HFFc6 (cell line): Measurements from ENCODE around the gene ANKRD16. TPM values are rescaled to one million over a fixed set of nuclear protein-coding genes. Genes with fewer than 3 reads are reported as not detected.

Experiments used
- DNase-seq: peaks from one replicate; pipeline ENCODE4 v3.0.0-alpha.2; 2018
- H3K27ac Mint-ChIP-seq: 2 replicates; pipeline ENCODE4 v1.8.0; 2020; ENCODE audit warnings: mild to moderate bottlenecking, mixed read lengths
- H3K27me3 Mint-ChIP-seq: 2 replicates; pipeline ENCODE4 v1.8.0; 2021; ENCODE audit warnings: mild to moderate bottlenecking, moderate library complexity, mixed read lengths; ENCODE audit not compliant: insufficient read depth
- H3K36me3 Mint-ChIP-seq: 2 replicates; pipeline ENCODE4 v1.8.0; 2021; ENCODE audit warnings: low read depth, mixed read lengths
- H3K4me1 Mint-ChIP-seq: 2 replicates; pipeline ENCODE4 v1.8.0; 2020; ENCODE audit warnings: low read depth, mixed read lengths
- H3K4me3 Mint-ChIP-seq: 2 replicates; pipeline ENCODE4 v1.8.0; 2020; ENCODE audit warnings: mild to moderate bottlenecking, moderate library complexity, mixed read lengths
- H3K9me3 Mint-ChIP-seq: 2 replicates; pipeline ENCODE4 v1.8.0; 2020; ENCODE audit warnings: mild to moderate bottlenecking, mixed read lengths
- CTCF ChIP-seq: fragments of 200-600 bp; sonication (generic); IDR thresholded peaks from 2 replicates; pipeline ENCODE4 v1.5.0; 2021; ENCODE audit warnings: antibody characterized with exemption, mild to moderate bottlenecking
- total RNA-seq, 6 experiments: library from RNA; stranded (reverse); fragmentation: NEBNext Ultra II Directional; extraction: Animal tissue kit (Norgen Biotek cat#: 25700); gene quantifications; 2 replicates in 1 of 6; 3 replicates in 5 of 6; pipeline ENCODE4 v1.2.3, GENCODE V29; 2021

The ANKRD16 gene
- total RNA-seq, 6 experiments from 2014 or later = 4.7 to 6.7 (median 5.5) TPM

GRCh38 chr10:5813091-5813340 is 76.7 kb downstream of the ANKRD16 start:
- no peaks in the 10 kb centered on the region; the same call in 1 of the 2 replicates for H3K27me3 Mint-ChIP-seq
- H3K4me3 Mint-ChIP-seq = peak overlapping the region; percentile 92
- peaks cover 23% of the 10 kb centered on the region for H3K36me3 Mint-ChIP-seq
- peak overlapping the region; percentile 93 for H3K27ac Mint-ChIP-seq
- DNase-seq = no peak
- H3K9me3 Mint-ChIP-seq = no peaks in the 10 kb centered on the region
- H3K4me1 Mint-ChIP-seq = peaks cover 40% of the 10 kb centered on the region
- TF ChIP-seq CTCF = no peak

GRCh38 chr10:5812283-5813090 is 77.2 kb downstream of the ANKRD16 start:
- peak overlapping the region; percentile 92 for H3K4me3 Mint-ChIP-seq
- H3K27ac Mint-ChIP-seq = peak overlapping the region; percentile 69
- no peak; the same call in 1 of the 2 replicates for TF ChIP-seq CTCF
- no peaks in the 10 kb centered on the region for H3K9me3 Mint-ChIP-seq
- H3K27me3 Mint-ChIP-seq = no peaks in the 10 kb centered on the region; the same call in 1 of the 2 replicates
- DNase-seq = no peak
- H3K4me1 Mint-ChIP-seq = peaks cover 43% of the 10 kb centered on the region
- H3K36me3 Mint-ChIP-seq = peaks cover 23% of the 10 kb centered on the region

Other genes starting within 250 kb of the ANKRD16 start
- 10 to 100 TPM in 1 of 6 experiments, 1 to 10 TPM in 5; 7.8 to 10.1 (median 9.1) TPM for gene ASB13, start 223.3 kb downstream of the ANKRD16 start, total RNA-seq
- gene TASOR2, start 205.1 kb downstream of the ANKRD16 start, total RNA-seq = 10 to 100 TPM; 59.9 to 72.2 (median 62.1) TPM
- gene GDI2, start 76.5 kb downstream of the ANKRD16 start, total RNA-seq = 100 to 1,000 TPM; 248 to 267 (median 259) TPM
- 10 to 100 TPM; 60.1 to 69.8 (median 64.2) TPM for gene FBH1, start 350 bp upstream of the ANKRD16 start, total RNA-seq
- 1 to 10 TPM; 1.5 to 3.2 (median 1.9) TPM for gene IL15RA, start 87.7 kb upstream of the ANKRD16 start, total RNA-seq
- gene IL2RA, start 172.5 kb upstream of the ANKRD16 start, total RNA-seq = not detected
- gene RBM17, start 199.1 kb upstream of the ANKRD16 start, total RNA-seq = 10 to 100 TPM; 53.4 to 75.2 (median 66.3) TPM